GM19099 (cell line): Measurements from ENCODE around the gene TENT5A.

Experiments used
- POLR2A ChIP-seq: IDR thresholded peaks from 3 replicates; pipeline ENCODE4 v1.6.1; 2011; ENCODE audit warnings: low read depth; ENCODE audit not compliant: insufficient read length; ENCODE audit errors: extremely low read depth

Gene TENT5A

GRCh38 chr6:81752084-81752920, at the start of gene TENT5A:
Gene TENT5A (minus strand): TSS chr6:81752681. CDS start chr6:81752141, 540 bp downstream.
- peak; percentile 66 for TF ChIP-seq POLR2A

GRCh38 chr6:81801489-81801888, 49.0 kb upstream of the TENT5A start:
- no peak for TF ChIP-seq POLR2A

- TF ChIP-seq POLR2A = no peak
Observed at GRCh38 chr6:81800666-81801065, 48.2 kb upstream of the TENT5A start.

- no peak for TF ChIP-seq POLR2A
Observed at GRCh38 chr6:81799323-81799722, 46.8 kb upstream of the TENT5A start.

GRCh38 chr6:81797591-81797990, 45.1 kb upstream of the TENT5A start:
- no peak for TF ChIP-seq POLR2A

DNA sequence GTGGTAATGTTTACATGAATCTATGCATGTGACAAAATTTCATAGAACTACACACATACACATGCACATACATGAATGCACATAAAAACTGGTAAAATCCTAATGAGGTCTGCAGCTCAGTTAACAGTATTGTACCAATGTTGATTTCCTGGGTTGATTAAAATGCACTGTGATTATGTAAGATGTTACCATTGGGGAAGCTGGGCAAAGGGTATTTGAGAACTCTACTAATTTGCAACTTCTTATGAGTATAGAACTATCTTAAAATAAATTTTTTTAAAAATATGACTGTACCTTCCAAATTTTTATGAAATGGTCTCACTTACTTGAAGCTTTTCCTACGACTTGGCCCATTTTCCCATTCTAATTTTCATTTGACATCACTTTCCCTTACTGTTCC, 43.4 kb upstream of the TENT5A start:
- no peak for TF ChIP-seq POLR2A

DNA sequence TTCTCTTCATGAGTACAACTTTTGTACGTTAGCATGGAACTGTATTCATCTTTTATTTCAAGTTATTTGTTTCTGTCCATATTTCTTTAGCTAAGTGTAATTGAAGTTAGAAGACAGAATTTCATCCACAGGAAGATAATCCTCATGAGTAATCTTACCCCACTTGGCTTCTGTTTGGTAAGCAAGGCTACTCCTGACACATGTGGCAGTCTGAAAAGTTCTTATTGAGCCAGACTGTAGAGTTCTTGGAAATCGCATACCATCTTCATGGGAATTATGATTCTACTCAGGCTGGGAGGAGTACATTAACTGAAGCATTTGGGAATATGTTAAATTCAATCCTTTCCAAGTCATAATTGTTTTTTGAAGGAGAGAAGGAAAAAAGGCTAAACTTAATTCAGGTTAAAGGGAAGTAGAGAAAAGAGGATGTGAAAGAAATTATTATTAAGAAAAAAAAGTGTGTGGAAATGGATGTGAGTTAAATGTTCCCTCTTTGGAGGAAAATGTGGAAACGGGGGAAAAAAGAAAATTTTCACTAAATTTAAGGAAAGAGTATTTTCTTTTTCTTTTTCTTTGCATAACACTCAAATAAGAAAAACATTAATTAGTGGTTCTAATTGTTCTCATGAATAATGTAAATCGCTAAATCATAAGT, 41.5 kb upstream of the TENT5A start:
- no peak for TF ChIP-seq POLR2A

- TF ChIP-seq POLR2A = no peak
Observed at GRCh38 chr6:81792826-81793225, 40.3 kb upstream of the TENT5A start.

DNA sequence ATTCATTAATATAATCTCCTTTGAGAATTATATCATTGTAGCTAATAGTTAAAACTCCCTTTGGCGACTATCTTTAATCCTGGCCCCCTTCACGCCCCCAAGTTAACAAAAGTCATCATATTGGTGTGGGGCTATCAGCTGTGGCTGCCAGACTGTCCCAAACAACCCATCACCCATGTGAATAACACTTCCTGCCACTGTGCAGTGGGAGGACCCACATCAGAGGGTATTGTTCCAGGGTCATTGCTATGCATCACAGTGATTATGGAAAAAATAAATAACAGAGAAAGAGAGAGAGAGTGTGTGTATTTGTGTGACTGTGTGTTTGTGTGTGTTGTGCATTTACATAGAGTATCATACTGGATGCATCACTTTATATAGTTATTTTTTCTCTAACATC, 39.3 kb upstream of the TENT5A start:
- TF ChIP-seq POLR2A = no peak

DNA sequence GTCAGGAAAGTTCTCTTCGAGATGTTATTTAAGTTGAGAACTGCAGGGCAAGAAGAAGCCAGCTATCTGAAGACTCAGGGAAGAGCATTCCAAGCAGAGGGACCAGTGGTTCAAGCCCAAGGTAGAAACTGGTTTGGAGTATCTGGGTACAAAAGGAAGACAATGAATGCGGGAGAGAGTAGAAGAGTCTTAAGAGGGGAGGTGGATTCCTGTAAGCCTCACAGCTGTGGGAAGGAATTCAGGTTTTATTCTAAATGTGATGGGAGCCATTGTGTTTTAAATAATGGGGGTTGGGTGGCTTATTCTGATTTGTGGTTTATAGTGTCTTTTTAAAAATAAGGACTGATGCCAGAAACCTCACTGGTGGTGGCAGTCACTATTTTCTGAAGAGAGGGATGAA, 37.6 kb upstream of the TENT5A start:
- TF ChIP-seq POLR2A = no peak

- no peak for TF ChIP-seq POLR2A
Observed at GRCh38 chr6:81789291-81789690, 36.8 kb upstream of the TENT5A start.

DNA sequence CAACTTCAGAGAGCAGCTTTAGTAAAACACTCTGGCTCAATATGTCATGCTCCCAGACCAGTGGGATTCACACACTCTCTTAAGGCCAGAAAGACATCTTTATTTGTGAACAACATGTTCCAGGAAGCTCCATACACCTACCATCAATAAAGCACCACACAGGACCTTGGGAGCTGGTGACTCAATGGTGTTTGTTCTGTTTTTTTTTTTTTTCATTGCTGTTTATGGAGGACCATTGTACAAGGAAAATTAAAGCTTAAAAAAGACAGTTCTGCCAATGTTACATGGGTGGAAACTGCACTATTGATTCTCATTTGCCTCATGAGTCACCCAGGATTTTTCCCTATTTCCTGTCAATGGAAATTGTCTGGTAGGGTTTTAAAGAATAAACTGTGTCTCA, 36.3 kb upstream of the TENT5A start:
- no peak for TF ChIP-seq POLR2A

DNA sequence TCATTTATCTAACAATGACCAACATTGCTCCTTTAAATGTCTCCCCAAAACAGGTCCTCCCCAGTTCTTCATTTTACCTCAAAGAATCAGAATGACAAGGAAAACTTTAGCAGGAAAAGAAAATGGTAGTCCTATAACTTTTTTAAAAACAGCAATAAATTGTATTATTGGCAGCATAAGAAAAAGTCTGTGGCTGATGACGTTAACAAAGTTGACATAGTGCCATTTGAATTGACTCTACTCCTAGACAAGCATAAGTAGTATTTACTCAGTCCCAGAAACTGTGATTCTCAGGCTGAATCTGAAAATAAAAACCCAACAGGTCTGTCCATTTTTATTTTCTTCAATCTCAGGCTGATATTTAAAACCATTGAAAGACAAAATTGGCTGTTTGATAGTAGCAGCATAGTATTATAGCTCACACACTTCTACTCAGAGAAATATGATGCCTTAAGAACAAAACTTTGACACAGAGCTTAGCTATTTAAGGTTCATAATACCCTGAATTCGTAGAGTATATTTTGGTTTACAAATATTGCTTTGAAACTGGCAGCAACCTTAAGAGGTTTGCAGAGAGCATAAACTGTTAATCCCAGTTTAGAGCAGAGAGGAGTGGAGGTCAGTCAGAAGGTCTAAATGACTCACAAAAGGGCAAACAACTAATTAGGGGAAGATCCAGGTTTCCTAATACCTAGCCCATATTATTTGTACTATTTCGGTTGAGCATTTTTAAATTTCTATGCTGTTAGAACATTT, 35.0 kb upstream of the TENT5A start:
- no peak for TF ChIP-seq POLR2A

GRCh38 chr6:81786150-81786549, 33.7 kb upstream of the TENT5A start:
- no peak for TF ChIP-seq POLR2A

DNA sequence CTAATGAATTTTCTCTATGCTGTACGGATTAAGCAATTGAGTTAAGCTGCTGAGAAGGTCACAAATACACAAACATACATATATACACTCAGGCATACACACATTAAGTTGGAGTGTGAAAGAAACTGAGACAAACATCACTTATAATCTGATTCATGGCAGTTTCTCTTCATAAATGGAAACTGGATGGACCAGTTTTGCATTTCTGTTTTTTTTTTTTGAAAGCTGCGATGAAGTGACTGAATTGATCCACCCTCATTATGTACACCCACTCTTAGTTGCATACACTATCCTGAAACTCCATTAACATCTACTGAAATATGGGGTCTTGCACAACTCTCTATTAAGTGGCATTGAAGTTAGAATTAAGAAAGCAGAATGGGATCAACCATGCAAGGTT, 32.9 kb upstream of the TENT5A start:
- TF ChIP-seq POLR2A = no peak

GRCh38 chr6:81783893-81784292, 31.4 kb upstream of the TENT5A start:
- no peak for TF ChIP-seq POLR2A
